HG03342 (cell line): Measurements from ENCODE around the gene IER3.
"Not testable (repeated sequence)": the region's sequence is repeated elsewhere in the genome, so short reads cannot be mapped to it uniquely, and the experiment has no call there.

ENCODE experiments used
- ATAC-seq: cut with Tn5 transposase; IDR thresholded peaks from one replicate; pipeline ENCODE4 v1.9.1; 2021; ENCODE audit warnings: mild to moderate bottlenecking, moderate library complexity; ENCODE audit not compliant: unreplicated experiment

The IER3 gene

GRCh38 chr6:30769088-30769852 lies 24.9 kb upstream of the IER3 start:
- ATAC-seq: no peak

GRCh38 chr6:30768634-30769087 lies 24.3 kb upstream of the IER3 start:
- ATAC-seq: no peak

- ATAC-seq: no peak
These were observed 23.6 kb upstream of the IER3 start for GRCh38 chr6:30767944-30768301.

GRCh38 chr6:30767158-30767943 lies 23.0 kb upstream of the IER3 start:
- ATAC-seq: no peak

GRCh38 chr6:30766461-30767157 lies 22.3 kb upstream of the IER3 start:
- ATAC-seq: no peak

DNA sequence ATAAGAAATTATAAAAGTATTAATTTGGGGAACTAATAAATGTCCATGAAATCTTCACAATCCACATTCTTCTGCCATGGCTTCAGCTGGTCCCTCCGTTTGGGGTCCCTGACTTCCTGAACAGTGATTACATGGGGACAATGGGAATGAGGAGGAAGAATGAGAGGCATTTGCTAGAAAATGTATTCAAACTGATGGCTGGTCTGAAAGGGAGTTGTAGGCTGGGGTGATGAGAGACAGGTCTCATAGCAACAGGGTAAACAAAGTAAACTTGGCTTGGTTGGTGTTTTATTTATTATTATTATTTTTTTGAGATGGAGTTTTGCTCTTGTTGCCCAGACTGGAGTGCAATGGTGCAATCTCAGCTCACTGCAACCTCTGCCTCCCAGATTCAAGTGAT lies 21.1 kb upstream of the IER3 start:
- not testable (repeated sequence) for ATAC-seq

GRCh38 chr6:30764490-30765043 lies 20.2 kb upstream of the IER3 start:
- not testable (repeated sequence) for ATAC-seq

DNA sequence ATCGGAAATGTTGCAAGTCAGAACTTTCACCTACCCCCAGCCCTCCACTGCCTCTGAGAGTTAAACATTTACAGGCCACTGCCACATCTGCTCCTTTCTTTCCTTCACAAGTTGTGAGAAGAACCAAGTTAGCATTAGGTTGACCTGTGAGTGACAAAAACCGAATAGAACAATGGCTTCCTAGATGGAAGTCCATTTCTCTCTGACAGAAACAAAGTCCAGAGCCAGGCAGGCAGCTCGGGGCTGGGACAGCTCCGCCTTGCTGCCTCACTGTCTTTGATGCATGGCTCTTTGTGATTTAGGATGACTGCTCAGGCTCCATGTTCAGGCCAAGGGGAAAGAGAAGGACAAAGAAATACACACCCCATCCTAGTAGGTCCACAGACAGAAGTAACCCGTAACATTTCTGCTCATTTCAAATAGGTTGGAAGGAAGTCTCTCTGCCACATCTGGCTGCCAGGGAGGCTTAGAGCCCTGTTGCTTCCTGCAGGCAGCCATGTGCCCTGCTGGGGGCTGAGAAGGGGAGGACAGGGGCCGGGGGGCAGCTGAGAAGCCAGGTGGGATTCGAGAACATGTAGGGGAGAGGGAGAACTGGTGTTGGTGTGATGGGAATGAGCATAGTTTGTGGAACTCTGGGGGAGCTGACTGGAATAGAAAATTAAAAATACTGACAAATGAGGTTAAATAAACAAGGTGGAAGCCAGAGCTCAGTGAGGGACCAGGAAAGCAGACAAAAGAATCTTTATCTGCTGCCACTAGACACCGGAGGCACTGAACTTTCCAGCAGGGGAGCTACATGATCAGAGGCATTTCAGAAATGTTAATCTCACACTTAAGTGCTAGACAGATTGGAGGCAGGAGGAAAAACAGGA lies 19.5 kb upstream of the IER3 start:
- ATAC-seq: no peak

GRCh38 chr6:30763155-30763617 lies 18.8 kb upstream of the IER3 start:
- ATAC-seq: no peak

DNA sequence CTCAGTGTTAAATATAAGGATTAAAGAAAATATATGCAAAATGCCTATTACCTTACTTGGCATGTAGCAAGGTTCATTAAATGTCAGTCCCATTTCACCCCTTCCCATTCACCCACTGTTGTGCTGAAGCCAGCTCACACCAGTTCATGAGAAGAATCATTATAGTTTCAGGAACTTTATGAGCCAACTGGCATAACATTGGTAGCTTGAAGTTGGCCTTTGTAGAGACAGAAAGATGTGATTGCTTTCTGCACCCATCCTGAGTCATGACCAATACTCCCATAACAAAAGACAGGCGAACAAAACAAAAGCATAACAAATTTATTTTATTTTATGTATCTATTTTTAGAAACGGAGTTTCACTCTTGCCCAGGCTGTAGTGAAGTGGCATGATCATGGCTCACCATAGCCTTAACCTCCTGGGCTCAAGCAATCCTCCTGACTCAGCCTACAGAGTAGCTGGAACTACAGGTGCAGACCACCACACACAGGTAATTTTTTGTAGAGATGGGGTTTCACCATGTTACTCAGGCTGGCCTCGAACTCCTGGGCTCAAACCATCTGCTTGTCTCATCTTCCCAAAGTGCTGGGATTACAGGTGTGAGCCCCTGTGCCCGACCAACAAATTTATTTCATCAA lies 17.6 kb upstream of the IER3 start:
- ATAC-seq: no peak

DNA sequence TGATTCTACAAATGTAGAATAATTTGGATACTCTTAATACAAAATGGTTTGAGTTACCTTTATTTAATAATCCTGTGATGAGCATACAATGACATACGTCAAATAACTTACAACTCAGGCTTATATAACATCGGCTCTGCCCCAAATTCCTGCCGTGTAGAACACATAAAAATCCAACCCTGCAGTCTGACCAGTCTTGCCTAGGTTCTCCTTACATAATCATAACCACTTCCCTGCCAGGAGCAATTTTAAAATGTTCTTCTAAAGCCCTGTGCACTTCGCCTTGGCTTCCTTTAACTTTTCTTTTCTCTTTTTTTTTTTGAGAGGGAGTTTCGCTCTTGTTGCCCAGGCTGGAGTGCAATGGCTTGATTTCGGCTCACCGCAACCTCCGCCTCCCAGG lies 16.2 kb upstream of the IER3 start:
- ATAC-seq: no peak

DNA sequence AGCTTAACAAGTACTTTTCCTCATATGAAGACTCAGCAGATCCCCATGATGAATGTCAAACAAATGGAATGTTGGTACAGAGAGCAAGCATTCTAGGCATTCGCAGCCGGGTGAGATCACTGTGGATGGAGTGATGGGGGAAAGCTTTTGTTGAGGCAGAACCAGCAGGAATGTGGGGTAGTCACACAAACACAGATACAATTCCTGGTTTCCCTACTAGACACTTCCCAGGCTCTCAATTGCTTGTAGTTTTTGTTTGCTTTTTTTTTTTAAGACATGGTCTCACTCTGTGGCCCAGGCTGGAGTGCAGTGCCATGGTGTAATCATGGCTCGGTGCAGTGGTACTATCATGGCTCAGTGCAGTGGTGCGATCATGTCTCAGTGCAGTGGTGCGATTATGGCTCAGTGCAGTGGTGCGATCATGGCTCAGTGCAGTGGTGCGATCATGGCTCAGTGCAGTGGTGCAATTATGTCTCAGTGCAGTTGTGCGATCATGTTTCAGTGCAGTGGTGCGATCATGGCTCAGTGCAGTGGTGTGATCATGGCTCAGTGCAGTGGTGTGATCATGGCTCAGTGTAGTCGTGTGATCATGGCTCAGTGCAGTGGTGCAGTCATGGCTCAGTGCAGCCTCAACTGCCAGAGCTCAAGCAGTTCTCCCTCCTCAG lies 15.4 kb upstream of the IER3 start:
- no peak for ATAC-seq

- no peak for ATAC-seq
These were observed 13.0 kb upstream of the IER3 start for GRCh38 chr6:30757261-30757904.

GRCh38 chr6:30756405-30757003 lies 12.2 kb upstream of the IER3 start:
- not testable (repeated sequence) for ATAC-seq

- no peak for ATAC-seq
These were observed 10.3 kb upstream of the IER3 start for GRCh38 chr6:30754631-30755030.

DNA sequence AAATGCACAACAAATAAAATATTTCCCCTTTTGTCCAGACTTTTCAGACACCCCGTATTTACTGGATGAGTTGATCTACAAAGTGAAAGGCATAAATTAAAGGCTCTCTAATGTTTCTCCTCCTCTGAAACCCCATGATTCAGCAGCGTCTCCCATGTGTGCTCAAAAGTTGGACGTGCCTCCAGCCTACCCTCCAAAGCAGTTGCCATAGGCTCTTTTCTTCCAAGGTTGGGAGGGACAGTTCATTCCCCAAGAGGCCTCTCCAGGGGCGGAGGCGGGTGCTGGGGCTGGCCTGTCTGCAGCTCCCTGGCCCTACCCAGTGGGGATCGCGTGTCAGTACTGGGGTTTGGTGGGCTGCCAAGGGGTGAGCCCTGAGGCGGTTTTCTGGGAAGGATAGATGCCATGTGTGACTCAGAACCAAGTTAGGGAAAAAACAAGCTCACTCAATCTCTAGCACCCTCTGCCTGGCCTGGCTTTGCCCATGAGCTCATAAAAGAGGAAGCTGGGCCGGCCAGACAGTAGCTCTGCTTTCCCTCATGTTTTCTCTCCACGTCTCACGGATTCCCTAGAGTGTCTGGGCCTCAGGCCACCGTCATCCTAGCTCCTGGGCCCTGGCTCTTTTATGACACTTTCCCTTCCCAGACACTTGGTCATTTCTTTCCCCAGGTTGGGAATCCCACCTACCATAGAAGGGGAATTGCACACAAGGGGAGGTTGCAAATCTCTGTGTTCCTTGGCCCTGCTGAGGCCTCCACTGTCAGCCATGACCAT lies 8.0 kb upstream of the IER3 start:
- ATAC-seq: no peak

- no peak for ATAC-seq
These were observed 6.0 kb upstream of the IER3 start for GRCh38 chr6:30750379-30750668.
